K562 (cell line): ENCODE results near the gene TRDN. TPM values are rescaled to one million over a fixed set of nuclear protein-coding genes. Genes with fewer than 3 reads are reported as not detected.

ENCODE experiments used
- MBD2 ChIP-seq: sonication (generic); IDR thresholded peaks from 2 replicates; pipeline ENCODE4 v1.6.1; 2016; ENCODE audit warnings: low read depth, borderline replicate concordance
- TCF7 ChIP-seq: sonication (generic); IDR thresholded peaks from 2 replicates; pipeline ENCODE4 v1.6.1; 2016; ENCODE audit warnings: antibody characterized with exemption, borderline replicate concordance
- ZNF436 ChIP-seq: fragments of 250-450, 450-650 bp; sonication (Bioruptor Pico); formaldehyde crosslinking; IDR thresholded peaks from 2 replicates; pipeline ENCODE4 v1.7.0; 2020; ENCODE audit warnings: mild to moderate bottlenecking
- polyA plus RNA-seq, 8 experiments: library from polyadenylated mRNA; depleted of rRNA in 4 of 8; stranded (reverse) in 5 of 8; unstranded in 3 of 8; fragments of >200 nt; fragmentation: Nextera tagmentation in 2 of 8; fragmentation: Illumina TruSeq in 1 of 8; extraction: Ambion mirVana in 2 of 8; extraction: Trizol in 1 of 8; gene quantifications; 2 replicates each; pipeline versions ENCODE4 v1.2.1 to v1.2.3, GENCODE V29; 2011 to 2014; ENCODE audit warnings: inconsistent platforms in 1 of 8, missing spikeins in 1 of 8
- total RNA-seq, 7 experiments: library from RNA; depleted of rRNA in 6 of 7; stranded (reverse); fragments of >200 nt in 6 of 7; fragmentation: Illumina TruSeq in 2 of 7; extraction: Trizol in 2 of 7; gene quantifications; 2 replicates each; pipeline versions ENCODE4 v1.2.1 to v1.2.3, GENCODE V29; 2011 to 2021; ENCODE audit warnings: low replicate concordance in 1 of 7
- TF ChIP-seq, protein P1 (sequence below): fragments of 450-650 bp; formaldehyde crosslinking; IDR thresholded peaks from 2 replicates; pipeline ENCODE4 v1.4.0; 2022; ENCODE audit warnings: missing genetic modification characterization
- TF ChIP-seq, protein P2 (sequence below): fragments of 250-450 bp; sonication (Bioruptor Pico); IDR thresholded peaks from 2 replicates; pipeline ENCODE4 v1.9.0; 2021; ENCODE audit warnings: mild to moderate bottlenecking, inconsistent platforms
- TF ChIP-seq, protein P3 (sequence below): fragments of 450-650 bp; IDR thresholded peaks from 2 replicates; pipeline ENCODE4 v1.6.1; 2014; ENCODE audit warnings: low read depth, mild to moderate bottlenecking, moderate library complexity, borderline replicate concordance
- TF ChIP-seq, protein P4 (sequence below), 2 experiments: fragments of 450-650 bp in 1 of 2; sonication (generic) in 1 of 2; formaldehyde crosslinking; conservative IDR thresholded peaks; 2 replicates each; pipeline versions ENCODE4 v1.4.0 to v1.8.1; 2020 to 2022; ENCODE audit warnings: mild to moderate bottlenecking in 1 of 2, missing genetic modification reagents in 1 of 2

TRDN gene
- total and polyA plus RNA-seq, 9 of the 15 experiments (the other 6 are each of a cell fraction or from before 2014, with no cell fraction given) = 0.05 to 0.50 (median 0.16) TPM

DNA sequence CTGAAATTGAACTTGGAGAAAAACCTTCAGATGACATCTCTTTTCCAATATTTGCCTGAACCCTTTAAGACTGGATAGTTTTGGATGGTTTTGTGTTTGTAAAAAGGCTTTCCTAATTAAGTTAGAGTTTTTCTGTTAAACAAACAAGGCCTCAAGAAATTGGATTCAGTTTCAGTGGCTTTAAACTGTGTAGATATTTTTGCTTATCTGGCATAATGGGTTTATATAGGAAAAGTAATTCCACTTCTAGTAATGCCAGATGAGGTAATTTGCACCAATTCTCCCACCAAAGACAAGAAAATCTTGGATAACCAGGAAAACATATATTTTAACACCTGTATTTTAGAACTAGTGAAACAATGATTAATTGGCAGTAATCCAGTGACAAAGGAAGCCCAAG lies 12.0 kb upstream of the TRDN start (continued):
- TF ChIP-seq ZNF436 = no peak
- no peak for TF ChIP-seq MBD2
- TF ChIP-seq, protein P1, sequence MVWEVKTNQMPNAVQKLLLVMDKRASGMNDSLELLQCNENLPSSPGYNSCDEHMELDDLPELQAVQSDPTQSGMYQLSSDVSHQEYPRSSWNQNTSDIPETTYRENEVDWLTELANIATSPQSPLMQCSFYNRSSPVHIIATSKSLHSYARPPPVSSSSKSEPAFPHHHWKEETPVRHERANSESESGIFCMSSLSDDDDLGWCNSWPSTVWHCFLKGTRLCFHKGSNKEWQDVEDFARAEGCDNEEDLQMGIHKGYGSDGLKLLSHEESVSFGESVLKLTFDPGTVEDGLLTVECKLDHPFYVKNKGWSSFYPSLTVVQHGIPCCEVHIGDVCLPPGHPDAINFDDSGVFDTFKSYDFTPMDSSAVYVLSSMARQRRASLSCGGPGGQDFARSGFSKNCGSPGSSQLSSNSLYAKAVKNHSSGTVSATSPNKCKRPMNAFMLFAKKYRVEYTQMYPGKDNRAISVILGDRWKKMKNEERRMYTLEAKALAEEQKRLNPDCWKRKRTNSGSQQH = no peak
- no peak for TF ChIP-seq TCF7
- TF ChIP-seq, protein P2, sequence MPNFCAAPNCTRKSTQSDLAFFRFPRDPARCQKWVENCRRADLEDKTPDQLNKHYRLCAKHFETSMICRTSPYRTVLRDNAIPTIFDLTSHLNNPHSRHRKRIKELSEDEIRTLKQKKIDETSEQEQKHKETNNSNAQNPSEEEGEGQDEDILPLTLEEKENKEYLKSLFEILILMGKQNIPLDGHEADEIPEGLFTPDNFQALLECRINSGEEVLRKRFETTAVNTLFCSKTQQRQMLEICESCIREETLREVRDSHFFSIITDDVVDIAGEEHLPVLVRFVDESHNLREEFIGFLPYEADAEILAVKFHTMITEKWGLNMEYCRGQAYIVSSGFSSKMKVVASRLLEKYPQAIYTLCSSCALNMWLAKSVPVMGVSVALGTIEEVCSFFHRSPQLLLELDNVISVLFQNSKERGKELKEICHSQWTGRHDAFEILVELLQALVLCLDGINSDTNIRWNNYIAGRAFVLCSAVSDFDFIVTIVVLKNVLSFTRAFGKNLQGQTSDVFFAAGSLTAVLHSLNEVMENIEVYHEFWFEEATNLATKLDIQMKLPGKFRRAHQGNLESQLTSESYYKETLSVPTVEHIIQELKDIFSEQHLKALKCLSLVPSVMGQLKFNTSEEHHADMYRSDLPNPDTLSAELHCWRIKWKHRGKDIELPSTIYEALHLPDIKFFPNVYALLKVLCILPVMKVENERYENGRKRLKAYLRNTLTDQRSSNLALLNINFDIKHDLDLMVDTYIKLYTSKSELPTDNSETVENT (CRISPR knock-in tag) = no peak
- TF ChIP-seq, protein P3, sequence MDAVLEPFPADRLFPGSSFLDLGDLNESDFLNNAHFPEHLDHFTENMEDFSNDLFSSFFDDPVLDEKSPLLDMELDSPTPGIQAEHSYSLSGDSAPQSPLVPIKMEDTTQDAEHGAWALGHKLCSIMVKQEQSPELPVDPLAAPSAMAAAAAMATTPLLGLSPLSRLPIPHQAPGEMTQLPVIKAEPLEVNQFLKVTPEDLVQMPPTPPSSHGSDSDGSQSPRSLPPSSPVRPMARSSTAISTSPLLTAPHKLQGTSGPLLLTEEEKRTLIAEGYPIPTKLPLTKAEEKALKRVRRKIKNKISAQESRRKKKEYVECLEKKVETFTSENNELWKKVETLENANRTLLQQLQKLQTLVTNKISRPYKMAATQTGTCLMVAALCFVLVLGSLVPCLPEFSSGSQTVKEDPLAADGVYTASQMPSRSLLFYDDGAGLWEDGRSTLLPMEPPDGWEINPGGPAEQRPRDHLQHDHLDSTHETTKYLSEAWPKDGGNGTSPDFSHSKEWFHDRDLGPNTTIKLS = no peak
- TF ChIP-seq, protein P4, sequence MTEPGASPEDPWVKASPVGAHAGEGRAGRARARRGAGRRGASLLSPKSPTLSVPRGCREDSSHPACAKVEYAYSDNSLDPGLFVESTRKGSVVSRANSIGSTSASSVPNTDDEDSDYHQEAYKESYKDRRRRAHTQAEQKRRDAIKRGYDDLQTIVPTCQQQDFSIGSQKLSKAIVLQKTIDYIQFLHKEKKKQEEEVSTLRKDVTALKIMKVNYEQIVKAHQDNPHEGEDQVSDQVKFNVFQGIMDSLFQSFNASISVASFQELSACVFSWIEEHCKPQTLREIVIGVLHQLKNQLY (CRISPR knock-in tag; conservative IDR thresholded peaks at IDR 0.05) = no peak
